ENCODE results near the gene FAM216B.

Gene FAM216B

GRCh38 chr13:42796747-42797356 is 15.5 kb downstream of the FAM216B start:
- no peaks in the 10 kb centered on the region for H3K9me3 ChIP-seq (ENCODE audit: insufficient read depth, low read depth, low read length)
- no peaks in the 10 kb centered on the region for H4K20me1 ChIP-seq (ENCODE audit: insufficient read depth, low read length, poor library complexity, severe bottlenecking)
- no peaks in the 10 kb centered on the region for H3K27me3 ChIP-seq (ENCODE audit: insufficient read depth, low read length, poor library complexity, severe bottlenecking)
- H3K36me3 ChIP-seq (ENCODE audit: insufficient read depth, low read length), result no peaks in the 10 kb centered on the region
- no peaks in the 10 kb centered on the region for H3K4me1 ChIP-seq (ENCODE audit: insufficient read depth, low read length, poor library complexity, severe bottlenecking)
- no peak overlapping the region for H3K4me3 ChIP-seq (ENCODE audit: low read length, poor library complexity, severe bottlenecking)
- no peaks in the 10 kb centered on the region for H3K79me2 ChIP-seq (ENCODE audit: insufficient read depth, low read length)
- no peak overlapping the region for H2AFZ ChIP-seq (ENCODE audit: low read length)
- no peak overlapping the region for H3K9ac ChIP-seq (ENCODE audit: low read depth, low read length, poor library complexity, severe bottlenecking)
- TF ChIP-seq CTCF (conservative IDR thresholded peaks at IDR 0.05; ENCODE audit: low read length), result no peak
- TF ChIP-seq EZH2phosphoT487 (IDR thresholded peaks at IDR 0.05; ENCODE audit: borderline replicate concordance), result no peak
- H3K9me2 ChIP-seq (replicated peaks; ENCODE audit: low read depth, low read length), result no peaks in the 10 kb centered on the region
- H3K4me2 ChIP-seq (ENCODE audit: low read depth, low read length, poor library complexity, severe bottlenecking), result no peak overlapping the region
- H3F3A ChIP-seq (ENCODE audit: low read depth), result no peaks in the 10 kb centered on the region

- no peak overlapping the region for H2AFZ ChIP-seq (ENCODE audit: low read length)
- H3K4me2 ChIP-seq (ENCODE audit: low read depth, low read length, poor library complexity, severe bottlenecking), result no peak overlapping the region
- H3K9ac ChIP-seq (ENCODE audit: low read depth, low read length, poor library complexity, severe bottlenecking), result no peak overlapping the region
These were observed 16.7 kb downstream of the FAM216B start for GRCh38 chr13:42798118-42798517.

GRCh38 chr13:42800109-42800643 is 18.8 kb downstream of the FAM216B start:
- no peaks in the 10 kb centered on the region for H3K27me3 ChIP-seq (ENCODE audit: insufficient read depth, low read length, poor library complexity, severe bottlenecking)
- no peaks in the 10 kb centered on the region for H3F3A ChIP-seq (ENCODE audit: low read depth)
- H3K79me2 ChIP-seq (ENCODE audit: insufficient read depth, low read length), result no peaks in the 10 kb centered on the region
- no peak for TF ChIP-seq EZH2phosphoT487 (IDR thresholded peaks at IDR 0.05; ENCODE audit: borderline replicate concordance)
- TF ChIP-seq CTCF (conservative IDR thresholded peaks at IDR 0.05; ENCODE audit: low read length), result no peak
- no peak overlapping the region for H3K4me3 ChIP-seq (ENCODE audit: low read length, poor library complexity, severe bottlenecking)
- H2AFZ ChIP-seq (ENCODE audit: low read length), result no peak overlapping the region
- H3K36me3 ChIP-seq (ENCODE audit: insufficient read depth, low read length), result no peaks in the 10 kb centered on the region
- no peaks in the 10 kb centered on the region for H3K9me3 ChIP-seq (ENCODE audit: insufficient read depth, low read depth, low read length)
- H3K4me2 ChIP-seq (ENCODE audit: low read depth, low read length, poor library complexity, severe bottlenecking), result no peak overlapping the region
- no peaks in the 10 kb centered on the region for H3K4me1 ChIP-seq (ENCODE audit: insufficient read depth, low read length, poor library complexity, severe bottlenecking)
- no peaks in the 10 kb centered on the region for H4K20me1 ChIP-seq (ENCODE audit: insufficient read depth, low read length, poor library complexity, severe bottlenecking)
- H3K9me2 ChIP-seq (replicated peaks; ENCODE audit: low read depth, low read length), result no peaks in the 10 kb centered on the region
- H3K9ac ChIP-seq (ENCODE audit: low read depth, low read length, poor library complexity, severe bottlenecking), result no peak overlapping the region

More at GRCh38 chr13:42798118-42798517, 16.7 kb downstream of the FAM216B start:
- no peaks in the 10 kb centered on the region for H3F3A ChIP-seq (ENCODE audit: low read depth)
- no peak overlapping the region for H3K4me3 ChIP-seq (ENCODE audit: low read length, poor library complexity, severe bottlenecking)
- H3K36me3 ChIP-seq (ENCODE audit: insufficient read depth, low read length), result no peaks in the 10 kb centered on the region
- no peaks in the 10 kb centered on the region for H3K9me2 ChIP-seq (replicated peaks; ENCODE audit: low read depth, low read length)
- TF ChIP-seq EZH2phosphoT487 (IDR thresholded peaks at IDR 0.05; ENCODE audit: borderline replicate concordance) (no peak), CTCF (conservative IDR thresholded peaks at IDR 0.05; ENCODE audit: low read length) (no peak)
- H3K27me3 ChIP-seq (ENCODE audit: insufficient read depth, low read length, poor library complexity, severe bottlenecking), result no peaks in the 10 kb centered on the region
- H3K9me3 ChIP-seq (ENCODE audit: insufficient read depth, low read depth, low read length), result no peaks in the 10 kb centered on the region
- H3K4me1 ChIP-seq (ENCODE audit: insufficient read depth, low read length, poor library complexity, severe bottlenecking), result no peaks in the 10 kb centered on the region
- H4K20me1 ChIP-seq (ENCODE audit: insufficient read depth, low read length, poor library complexity, severe bottlenecking), result no peaks in the 10 kb centered on the region
- no peaks in the 10 kb centered on the region for H3K79me2 ChIP-seq (ENCODE audit: insufficient read depth, low read length)

Measured in Loucy (cell line).